ENCODE data around the gene H2BK1.

Gene H2BK1

DNA sequence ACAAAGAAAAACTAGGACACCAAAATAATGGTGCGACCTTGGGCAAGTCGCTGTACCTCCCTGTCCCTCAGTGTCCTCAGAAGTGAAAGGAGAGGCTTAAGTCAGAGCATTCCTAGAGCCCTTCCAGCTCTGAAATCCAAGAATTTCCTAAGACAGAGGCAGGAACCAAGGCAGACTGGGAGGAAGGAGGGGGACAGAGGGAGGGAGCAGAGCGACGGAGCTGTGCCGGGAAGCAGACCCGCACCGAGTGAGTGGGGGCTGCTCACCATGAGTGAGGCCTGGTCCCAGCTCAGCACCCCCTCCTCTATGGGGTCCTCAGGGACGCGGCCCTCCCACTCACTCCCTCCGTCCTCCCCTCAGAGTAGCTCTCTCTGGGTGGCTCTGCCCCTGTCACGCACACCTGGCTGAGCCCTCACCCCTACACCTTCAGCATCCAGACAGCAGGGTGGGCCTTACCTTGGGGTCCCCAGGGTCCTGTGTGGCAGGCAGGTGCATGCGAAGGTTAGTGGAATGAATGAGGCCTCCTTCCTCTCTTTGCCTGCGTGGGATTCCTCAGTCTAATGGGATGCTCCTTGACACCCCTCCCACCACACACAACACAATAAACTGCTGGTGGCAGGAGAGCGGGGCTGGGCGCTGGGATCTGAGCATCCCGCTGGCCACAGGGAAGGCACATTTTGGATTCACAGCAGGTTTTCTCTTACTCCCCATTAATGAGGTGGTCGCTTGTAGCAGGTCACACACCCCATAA is 42.8 kb upstream of the H2BK1 start:
- H3K4me3 ChIP-seq (ENCODE audit: low read depth, low read length) = no peak overlapping the region
- TF ChIP-seq, protein P1, sequence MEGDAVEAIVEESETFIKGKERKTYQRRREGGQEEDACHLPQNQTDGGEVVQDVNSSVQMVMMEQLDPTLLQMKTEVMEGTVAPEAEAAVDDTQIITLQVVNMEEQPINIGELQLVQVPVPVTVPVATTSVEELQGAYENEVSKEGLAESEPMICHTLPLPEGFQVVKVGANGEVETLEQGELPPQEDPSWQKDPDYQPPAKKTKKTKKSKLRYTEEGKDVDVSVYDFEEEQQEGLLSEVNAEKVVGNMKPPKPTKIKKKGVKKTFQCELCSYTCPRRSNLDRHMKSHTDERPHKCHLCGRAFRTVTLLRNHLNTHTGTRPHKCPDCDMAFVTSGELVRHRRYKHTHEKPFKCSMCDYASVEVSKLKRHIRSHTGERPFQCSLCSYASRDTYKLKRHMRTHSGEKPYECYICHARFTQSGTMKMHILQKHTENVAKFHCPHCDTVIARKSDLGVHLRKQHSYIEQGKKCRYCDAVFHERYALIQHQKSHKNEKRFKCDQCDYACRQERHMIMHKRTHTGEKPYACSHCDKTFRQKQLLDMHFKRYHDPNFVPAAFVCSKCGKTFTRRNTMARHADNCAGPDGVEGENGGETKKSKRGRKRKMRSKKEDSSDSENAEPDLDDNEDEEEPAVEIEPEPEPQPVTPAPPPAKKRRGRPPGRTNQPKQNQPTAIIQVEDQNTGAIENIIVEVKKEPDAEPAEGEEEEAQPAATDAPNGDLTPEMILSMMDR (IDR thresholded peaks at IDR 0.05; ENCODE audit: low read depth, low read length, missing control alignments) = no peak
- no peak for DNase-seq (ENCODE audit: low read depth)

DNA sequence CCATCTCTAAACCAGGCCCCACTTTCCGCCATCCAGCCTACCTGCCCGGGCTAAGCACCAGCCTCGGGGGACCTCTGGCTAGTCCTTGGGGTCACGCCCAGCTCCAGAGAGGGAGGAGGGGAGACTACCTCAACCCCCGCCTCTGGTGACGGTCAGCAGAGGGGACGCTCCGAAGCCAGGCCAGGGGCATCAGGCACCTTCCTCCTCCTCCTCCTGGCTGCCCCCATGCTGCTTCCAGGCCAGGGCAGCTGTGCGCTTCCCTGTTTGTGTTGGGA is 42.2 kb upstream of the H2BK1 start:
- TF ChIP-seq, protein P1 (IDR thresholded peaks at IDR 0.05; ENCODE audit: low read depth, low read length, missing control alignments) = no peak
- no peak for DNase-seq (ENCODE audit: low read depth)
- H3K4me3 ChIP-seq (ENCODE audit: low read depth, low read length) = no peak overlapping the region

DNA sequence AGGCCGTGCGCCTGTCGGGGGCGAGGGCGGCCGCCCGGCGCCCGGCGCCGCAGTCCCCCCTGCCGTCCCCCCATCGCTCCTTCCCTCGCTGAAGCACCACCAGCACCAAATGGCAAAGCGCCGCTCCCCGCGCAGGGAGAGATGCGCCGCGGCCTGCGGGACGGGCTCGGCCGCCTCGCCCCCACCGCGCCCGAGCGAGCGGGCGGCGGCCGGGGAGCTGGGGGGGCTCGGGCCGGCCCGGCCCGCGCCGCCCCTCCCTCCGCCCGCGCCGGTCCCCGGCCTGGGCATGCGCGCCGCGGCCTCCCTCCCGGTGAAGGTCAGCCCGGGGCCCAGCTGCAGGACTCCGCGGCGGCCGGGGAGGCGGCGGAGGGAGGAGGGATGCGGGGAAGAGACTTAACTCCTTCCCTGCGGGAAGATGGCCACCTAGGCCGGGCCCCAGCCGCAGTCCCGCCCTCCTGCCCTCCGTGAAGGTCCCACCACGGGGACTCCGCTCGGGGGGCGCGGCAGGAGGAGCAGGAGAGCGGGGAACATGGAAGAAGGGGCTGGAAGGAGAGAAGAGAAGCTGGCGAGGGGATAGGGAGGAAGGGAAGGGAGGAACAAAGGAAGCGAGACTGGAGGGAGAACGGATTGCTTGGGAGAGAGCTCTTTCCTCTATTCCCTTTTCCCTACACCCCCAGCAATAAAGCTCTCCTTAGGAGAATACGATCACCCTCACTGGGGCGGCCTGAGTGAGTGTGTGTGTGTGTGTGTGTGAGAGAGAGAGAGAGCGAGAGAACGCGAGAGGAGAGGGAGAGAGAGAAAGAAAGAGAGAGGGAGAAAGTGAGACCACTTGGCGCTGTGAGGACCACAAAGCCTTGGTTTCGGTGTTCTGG is 41.6 kb upstream of the H2BK1 start:
- DNase-seq (ENCODE audit: low read depth) = no peak
- TF ChIP-seq, protein P1 (IDR thresholded peaks at IDR 0.05; ENCODE audit: low read depth, low read length, missing control alignments) = no peak
- H3K4me3 ChIP-seq (ENCODE audit: low read depth, low read length) = no peak overlapping the region

DNA sequence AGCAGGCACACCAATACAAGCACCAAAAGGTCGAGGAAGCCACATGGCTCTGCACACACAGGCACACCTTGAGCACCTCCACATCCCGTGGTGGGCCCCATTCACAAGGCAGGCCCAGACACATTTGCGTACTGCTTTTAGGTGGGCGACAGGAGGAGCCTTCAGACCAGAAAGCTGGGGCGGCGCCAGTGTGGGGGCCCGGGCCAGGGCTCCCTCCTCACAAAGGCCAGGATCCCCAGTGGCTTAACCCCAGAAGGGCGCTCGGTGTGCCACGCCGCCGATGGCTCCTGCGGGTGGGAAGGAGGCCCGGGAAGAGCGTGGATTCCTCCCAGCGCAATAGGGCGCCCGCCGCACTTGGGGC is 41.0 kb upstream of the H2BK1 start:
- no peak overlapping the region for H3K4me3 ChIP-seq (ENCODE audit: low read depth, low read length)
- DNase-seq (ENCODE audit: low read depth) = no peak
- TF ChIP-seq, protein P1 (IDR thresholded peaks at IDR 0.05; ENCODE audit: low read depth, low read length, missing control alignments) = no peak

DNA sequence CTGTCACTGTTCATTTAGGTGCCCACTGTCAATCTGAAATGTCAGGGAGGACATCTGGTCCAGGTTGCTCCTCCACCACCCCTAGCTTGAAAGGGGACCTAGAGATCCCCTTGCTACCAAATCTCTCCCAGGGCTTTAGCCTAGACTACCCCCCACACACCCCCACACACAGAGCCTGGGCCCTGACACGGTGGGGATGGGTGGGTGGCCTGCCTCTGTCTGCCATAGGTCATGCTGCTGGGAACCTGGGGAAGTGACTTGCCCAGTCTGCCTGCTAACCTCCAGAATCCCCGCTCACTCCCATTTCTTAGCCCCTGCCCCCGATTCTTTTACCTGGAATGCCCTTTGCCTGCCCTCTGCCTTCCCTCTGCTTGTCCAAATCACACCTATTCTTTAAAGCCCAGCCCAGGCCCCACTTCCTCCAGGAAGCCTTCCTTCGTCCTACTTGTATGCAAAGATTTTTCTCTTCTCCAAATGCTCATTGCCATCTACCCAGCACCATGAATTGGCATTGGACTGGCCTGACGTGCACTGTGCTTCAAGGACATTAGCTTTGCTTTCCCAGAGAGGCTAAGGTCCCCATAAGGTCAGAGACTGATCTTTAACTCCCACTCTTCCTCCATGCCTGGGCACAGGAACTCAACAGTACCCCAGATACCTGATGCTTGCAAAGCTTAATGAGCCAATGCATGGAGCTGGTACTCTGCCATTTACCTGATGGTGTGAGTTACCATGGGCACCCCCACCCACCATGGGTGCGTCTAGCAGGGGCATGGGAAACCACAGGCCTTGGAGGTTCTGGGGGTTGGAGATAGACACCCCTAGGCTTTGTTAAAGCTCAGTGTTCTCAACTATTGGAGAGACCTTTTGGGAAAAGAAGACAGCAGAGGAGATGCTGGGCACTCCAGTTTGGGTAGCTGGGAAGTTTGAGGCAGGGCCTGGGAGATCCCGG is 40.2 kb upstream of the H2BK1 start:
- TF ChIP-seq, protein P1 (IDR thresholded peaks at IDR 0.05; ENCODE audit: low read depth, low read length, missing control alignments) = no peak
- DNase-seq (ENCODE audit: low read depth) = no peak
- no peak overlapping the region for H3K4me3 ChIP-seq (ENCODE audit: low read depth, low read length)

DNA sequence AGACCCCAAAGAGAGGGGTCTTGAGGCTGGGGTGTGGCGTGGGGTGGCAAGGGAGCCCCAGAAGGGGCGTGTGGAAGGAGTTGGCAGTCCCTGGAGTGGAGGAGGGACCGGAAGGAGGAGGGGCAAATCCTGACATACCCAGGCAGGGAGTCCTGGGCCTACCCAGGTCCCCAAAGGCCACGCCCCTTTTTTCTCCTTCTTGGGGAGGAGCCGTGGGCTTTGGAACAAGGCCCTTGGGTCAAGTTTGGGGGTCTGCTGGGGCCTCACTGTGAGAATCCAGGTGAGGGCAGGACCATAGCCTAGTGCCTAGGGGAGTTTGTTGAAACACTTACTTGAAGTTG is 39.4 kb upstream of the H2BK1 start:
- no peak overlapping the region for H3K4me3 ChIP-seq (ENCODE audit: low read depth, low read length)
- no peak for DNase-seq (ENCODE audit: low read depth)
- TF ChIP-seq, protein P1 (IDR thresholded peaks at IDR 0.05; ENCODE audit: low read depth, low read length, missing control alignments) = no peak
